Hematopoietic multipotent progenitor cell treated with erythropoietin and hydrocortisone succinate and interleukin-3 and kit ligand, for 6 days (in vitro differentiated cells): Measurements from ENCODE around the gene SALL2.
"Not testable (repeated sequence)": the region's sequence is repeated elsewhere in the genome, so short reads cannot be mapped to it uniquely, and the experiment has no call there.

Experiments
- DNase-seq: peaks from one replicate; pipeline ENCODE4 v3.0.0-alpha.2; 2015

SALL2 gene

GRCh38 chr14:21525962-21526671 is at the start of gene SALL2:
Gene SALL2, minus strand, starts transcription at chr14:21526346. Its CDS starts 219 bp downstream, at chr14:21526127.
- peak; percentile 86 for DNase-seq

DNA sequence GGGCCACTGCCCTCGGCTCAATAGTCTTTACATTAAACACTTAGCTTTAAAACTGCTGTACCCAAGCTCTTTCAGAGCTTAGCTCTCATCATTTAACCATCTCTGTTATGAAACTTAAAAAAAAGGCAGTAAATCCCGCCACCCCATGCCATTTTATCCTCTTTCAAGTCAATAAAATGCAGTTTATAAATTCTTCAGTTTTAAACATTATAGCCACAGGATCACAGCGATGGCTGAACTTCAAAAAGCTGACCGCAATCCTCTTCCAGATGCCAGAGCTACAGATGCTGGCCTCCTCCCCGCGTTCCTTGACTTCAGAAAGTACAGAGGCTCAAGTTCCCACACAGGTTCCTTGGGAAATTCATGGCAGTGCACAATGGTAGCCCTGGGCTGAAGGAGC is 49.5 kb upstream of the SALL2 start:
- no peak for DNase-seq

GRCh38 chr14:21572604-21573003 is 46.5 kb upstream of the SALL2 start:
- DNase-seq: no peak

GRCh38 chr14:21558703-21559170 is 32.6 kb upstream of the SALL2 start:
- DNase-seq: no peak

GRCh38 chr14:21557084-21557901 is 31.1 kb upstream of the SALL2 start:
- peak; percentile 95 for DNase-seq

DNA sequence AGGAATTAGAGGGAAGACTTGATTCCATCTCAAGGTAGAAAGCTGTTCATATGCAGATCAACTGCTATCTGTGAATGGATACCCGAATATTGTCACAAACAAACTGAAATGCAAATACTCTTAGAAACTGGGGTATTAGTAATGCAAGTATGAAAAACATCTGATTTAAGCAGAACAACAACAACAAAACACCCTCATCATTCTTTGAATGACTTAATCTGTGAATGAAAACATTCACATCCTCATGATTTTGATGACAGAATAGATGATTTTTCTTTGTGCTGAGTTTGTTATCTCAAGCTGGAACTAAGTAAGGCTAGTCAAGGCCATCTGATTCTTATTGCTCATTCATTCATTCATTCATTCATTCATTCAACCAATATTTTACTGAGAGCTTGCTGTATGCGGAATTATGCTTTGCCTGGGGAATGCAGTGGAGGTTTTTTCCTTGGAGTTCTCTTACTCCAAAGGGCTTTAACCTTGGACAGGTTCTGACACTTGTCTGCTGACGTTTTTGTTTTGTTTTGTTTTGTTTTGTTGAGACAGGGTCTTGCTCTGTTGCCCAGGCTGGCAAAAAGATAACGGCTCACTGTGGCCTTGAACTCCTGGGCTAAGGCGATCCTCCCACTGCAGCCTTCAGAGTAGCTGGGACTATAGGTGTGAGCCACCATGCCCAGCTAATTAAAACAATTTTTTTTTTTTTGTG is 30.4 kb upstream of the SALL2 start:
- DNase-seq: no peak

- no peak for DNase-seq
Observed at GRCh38 chr14:21553266-21553665, 27.1 kb upstream of the SALL2 start.

DNA sequence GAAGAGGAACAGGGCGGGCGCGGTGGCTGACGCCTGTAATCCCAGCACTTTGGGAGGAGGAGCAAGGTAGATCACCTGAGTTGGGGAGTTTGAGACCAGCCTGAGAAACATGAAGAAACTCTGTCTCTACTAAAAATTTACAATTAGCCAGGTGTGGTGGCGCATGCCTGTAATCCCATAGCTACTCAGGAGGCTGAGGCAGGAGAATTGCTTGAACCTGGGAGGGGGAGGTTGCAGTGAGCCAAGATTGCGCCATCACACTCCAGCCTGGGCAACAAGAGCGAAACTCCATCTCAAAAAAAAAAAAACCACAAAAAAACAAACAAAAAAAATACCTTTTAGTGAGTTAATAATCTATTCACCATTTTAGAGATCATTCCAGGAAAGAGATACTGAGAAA is 18.4 kb upstream of the SALL2 start:
- DNase-seq: not testable (repeated sequence)

DNA sequence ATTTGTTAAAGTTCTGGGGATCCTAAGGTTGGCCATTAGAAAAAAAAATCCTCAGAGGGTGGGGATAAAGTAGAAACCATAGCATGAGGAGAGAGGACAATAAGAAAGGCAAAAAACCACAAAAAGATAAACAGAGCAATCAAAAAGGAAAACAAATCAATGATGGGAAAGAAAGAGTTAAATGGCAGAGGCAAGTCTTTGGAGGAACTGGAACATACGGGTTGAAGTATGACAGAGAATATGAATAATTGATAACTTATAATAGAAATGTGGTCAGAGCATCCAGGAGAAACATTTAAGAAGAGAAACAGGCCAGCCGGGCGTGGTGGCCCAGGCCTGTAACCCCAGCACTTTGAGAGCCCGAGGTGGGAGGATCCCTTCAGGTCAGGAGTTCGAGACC is 17.8 kb upstream of the SALL2 start:
- DNase-seq: no peak

DNA sequence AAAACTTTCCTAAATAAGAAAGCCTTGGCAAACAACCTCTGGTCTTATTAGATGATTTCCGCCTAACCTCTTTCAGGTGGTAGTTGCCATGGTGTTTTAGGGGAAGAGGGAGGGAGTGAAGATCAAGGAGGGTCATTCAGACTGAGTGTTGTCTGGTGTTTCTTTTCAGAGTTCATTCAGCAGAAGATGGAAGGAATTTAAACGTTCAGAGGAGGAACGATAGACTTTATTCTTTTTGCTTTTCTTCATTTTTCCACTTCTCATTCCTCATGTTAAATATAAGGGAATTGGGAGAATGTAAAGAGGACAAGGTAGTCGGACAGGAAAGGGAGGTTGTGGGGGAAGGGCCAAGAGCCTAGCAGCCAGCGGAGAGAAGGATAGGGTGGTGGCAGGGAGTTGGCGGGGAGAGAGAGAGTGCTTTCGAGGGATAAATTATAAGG is 17.4 kb upstream of the SALL2 start:
- DNase-seq: no peak

GRCh38 chr14:21541413-21542074 is 15.4 kb upstream of the SALL2 start:
- no peak for DNase-seq

DNA sequence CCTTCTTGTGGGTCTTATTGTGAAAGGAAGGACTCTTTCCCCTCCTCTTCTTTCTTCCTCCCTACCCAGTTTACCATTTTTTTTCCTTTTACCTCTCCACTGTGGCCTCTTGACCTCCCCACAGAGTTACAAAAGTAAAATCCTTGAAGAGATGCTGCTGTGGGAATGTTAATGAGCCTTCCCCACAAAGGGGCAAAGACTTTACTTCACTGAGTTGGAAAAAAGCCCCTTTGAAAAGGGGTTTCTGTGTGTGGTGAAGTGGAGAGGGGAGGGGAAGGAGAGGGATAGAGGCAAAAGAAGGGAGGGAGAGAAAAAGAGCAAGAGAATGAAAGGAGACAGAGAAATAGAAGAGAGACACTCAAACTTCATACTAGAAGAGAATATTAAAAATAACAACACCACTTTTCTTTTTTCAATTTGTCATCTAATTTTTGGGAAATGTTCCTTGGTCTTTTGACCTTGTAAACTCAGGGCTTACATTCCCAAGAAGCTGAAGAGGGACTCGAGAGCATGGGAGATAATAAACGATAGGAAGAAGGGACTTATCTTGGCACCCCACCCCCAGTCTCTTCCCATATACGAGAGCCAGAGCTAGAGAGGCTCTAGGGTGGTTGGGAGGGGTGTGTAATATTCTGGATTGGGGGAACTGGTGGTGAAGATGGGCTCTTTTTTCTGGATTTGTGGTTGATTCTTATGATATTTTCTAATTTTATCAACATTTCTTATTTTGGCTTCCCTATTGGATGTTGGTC is 13.2 kb upstream of the SALL2 start:
- DNase-seq: no peak

DNA sequence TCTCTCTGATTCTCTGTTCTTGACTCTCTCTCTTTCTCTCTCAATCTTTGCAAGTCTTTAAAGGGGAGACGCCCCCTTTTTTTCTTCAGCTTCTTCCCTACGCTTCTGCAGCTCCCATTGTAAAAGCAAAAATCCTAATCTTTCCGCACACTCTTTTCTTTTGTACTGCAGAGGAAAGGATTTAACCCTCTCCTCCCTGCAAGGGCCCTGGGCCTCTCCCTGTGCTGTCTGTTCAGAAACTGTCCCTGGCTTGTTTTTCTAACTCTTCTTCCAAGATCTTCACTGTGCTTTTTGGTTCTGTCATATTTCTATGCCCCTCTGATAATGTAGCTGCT is 10.9 kb upstream of the SALL2 start:
- DNase-seq: no peak

DNA sequence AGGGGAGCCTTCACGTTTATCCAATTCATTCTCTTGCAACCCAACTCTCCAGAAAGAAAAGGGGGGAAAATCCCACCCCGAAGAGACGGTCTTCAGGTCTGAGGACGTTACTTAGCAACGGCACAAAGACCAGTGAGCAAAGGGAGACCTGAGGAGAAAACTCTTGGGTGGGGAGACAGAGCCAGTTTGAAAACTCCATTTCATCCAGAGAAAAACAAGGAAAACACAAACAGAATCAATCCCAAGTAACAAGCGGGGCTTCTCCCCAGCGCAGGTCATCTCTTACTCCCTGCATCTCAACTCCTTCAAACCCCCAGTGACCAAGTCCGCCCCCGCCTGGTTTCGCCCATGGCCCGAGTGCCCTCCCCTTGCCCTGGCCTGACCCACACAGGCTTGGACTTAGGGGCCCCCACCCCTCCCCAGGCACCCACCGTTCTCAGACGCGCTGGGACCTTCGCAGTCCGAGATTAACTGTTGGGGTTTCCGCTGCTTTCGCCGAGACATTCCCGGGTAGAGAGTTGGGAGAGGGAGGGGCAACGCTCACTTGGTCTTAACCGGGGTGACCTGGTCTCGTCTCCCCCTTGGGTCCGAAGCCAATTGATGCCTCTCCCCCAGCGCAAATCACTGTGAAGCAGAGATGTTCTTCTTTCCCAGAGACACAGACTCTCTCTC is 10.4 kb upstream of the SALL2 start:
- DNase-seq: no peak

- DNase-seq: no peak
Observed at GRCh38 chr14:21535545-21536417, 9.6 kb upstream of the SALL2 start.

DNA sequence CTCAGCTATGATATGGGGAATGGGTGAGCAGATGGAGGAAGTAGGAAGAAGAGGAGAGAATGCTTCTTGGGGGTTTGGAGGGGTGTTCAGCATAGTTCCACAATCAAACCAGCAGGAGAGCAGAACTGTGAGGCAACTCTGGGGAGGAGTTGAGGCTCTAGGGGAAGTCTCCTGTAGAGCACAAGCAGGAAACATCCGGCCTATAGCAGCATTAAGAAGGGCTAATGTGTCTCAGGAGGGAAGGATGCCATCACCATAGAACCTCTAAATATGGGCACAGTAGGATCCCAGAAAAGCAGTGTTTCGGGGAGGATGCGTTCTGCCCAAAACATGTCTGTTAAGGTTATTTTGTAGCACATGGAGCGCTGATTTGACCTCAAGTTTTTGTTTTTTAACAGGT is 8.4 kb upstream of the SALL2 start:
- DNase-seq: no peak

DNA sequence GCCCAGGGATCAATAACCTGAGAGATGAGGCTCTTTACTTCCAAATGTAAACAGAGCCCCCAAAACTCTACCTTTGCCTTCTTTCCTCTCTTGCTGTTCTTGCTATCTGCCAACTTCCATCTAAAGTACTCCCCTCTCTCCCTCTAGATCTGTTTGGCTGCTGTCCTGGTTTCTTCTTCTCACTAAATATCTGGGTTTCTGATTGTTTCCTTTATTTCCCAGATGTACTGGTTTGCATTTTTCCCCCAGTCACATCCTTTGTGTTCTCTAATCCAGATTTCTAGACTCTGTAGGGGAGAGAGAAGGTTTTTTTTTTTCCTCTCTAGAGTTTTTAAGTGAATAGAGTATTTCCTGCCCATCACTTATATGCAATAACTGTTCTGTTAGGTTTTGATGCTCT is 7.1 kb upstream of the SALL2 start:
- no peak for DNase-seq

DNA sequence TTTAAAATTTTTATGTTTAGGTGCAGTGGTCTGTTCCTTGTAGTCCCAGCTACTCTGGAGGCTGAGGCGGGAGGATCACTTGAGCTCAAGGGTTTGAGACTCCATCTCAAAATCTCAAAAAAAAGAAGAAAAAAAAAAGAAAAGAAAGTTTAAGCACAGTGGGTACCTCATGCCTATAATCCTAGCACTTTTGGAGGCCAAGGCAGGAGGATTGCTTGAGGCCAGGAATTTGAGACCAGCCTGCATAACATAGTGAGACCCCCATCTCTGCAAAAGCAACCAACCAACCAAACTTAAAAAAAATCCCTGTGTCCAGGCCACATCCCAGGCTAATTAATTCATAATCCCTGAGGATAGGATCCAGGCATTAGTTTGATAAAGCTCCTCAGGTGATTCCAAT is 3.4 kb upstream of the SALL2 start:
- no peak for DNase-seq

DNA sequence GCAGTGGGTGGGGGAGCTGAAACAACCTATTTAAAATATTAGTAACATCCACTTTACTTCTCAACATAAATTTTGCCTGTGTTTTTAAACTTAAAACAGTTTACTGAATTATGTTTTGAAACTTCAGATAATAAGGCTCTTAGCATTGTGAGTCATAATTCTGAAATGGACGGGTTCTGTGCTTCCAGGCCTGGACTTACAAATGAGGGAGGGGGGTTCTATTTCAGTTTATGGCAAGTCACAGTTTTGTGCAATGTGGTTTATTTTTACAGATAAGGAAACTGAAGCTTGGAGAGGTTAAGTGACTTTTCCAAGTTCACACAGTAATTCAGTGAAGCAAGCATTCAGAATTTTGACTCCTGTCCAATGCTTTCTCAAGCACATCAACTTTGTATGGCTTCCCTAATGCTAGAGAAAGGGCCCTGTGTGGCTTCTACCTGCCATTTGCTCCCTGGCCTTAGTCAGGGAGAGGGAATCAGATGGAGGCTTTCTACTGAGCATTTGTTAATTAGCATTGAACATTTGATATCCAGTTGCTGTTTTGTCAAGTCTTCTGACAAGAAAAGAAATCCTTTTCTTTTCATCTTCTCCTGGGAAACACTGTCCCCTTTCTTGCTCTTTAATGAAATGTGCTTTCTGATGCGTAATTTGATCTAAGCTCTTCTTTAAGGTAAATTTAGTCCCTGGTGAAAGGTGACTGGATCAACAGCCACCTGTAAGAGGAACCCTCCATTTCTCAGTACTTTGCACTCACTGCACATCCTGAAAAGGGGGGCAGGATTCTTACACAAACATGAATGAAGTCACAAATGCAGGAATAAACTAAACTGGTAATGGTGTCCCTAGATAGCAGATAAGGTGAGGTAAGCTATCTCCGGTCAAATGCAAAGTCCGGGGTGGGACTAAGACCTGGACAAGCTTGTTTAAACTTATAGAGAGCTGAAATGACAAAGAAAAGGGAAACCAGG is 2.5 kb upstream of the SALL2 start:
- peak; percentile 70 for DNase-seq

DNA sequence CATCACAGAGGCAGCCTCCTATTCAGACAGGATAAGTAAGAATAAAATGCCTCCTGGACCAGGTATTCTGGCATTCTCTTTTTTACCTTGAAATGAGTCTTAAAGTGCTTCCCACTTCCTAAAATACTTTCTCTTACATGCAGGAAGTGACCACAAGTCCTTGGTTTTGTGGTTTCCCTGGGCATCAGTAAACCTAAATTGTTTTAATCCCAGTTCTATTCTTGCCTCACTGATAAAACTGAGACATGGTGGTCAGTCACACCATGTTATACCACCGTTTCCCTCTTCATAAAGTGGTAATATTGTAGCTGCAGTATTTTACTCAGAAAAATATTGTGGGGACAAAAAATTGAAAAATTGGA is 1.2 kb upstream of the SALL2 start:
- no peak for DNase-seq
